HuH-7 (cell line): Measurements from ENCODE around the gene RHD.
"Not testable (repeated sequence)": the region's sequence is repeated elsewhere in the genome, so short reads cannot be mapped to it uniquely, and the experiment has no call there.

Experiments used
- DNase-seq: peaks from one replicate; pipeline ENCODE4 v3.0.0; 2011; ENCODE audit warnings: low spot score

The RHD gene

DNA sequence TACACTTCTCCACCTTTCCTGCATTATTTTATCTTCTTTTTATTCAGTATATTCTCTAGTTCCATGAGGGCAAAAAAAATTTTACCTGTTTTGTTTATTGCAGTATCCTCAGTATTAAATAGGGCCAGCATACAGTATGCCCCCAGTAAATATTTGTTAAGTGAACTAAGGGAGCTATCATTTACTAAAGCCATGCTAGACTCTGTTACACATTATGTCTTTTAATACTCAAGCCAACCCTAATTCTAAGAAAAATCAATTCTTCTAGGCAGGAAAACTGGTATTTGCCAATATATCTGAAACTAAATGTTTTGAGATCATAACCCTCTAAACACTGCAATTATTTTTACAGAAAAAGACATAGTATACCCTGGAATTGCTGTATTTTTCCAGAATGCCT is 84.1 kb downstream of the RHD start:
- DNase-seq: no peak

GRCh38 chr1:25356848-25357247 is 84.5 kb downstream of the RHD start:
- no peak for DNase-seq

GRCh38 chr1:25360596-25361581 is 88.6 kb downstream of the RHD start:
- DNase-seq: no peak

DNA sequence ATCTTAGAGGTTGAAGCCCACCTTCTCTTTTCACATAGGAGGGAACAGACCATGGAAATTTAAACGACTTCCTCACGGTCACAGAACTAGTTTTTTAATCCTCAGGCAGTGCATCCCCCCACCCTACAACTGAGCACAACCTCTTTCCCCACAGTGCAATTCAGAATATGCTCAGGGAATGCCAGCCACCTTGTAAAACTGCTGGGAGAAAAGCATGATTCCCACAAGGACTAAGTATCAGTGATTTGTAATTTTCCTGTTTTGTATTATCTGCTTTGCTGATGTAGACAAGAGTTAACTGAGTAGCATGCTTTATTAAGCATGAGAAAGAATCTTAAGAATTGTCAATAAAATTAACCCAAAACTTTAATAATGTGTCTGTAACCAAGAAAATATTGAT is 89.6 kb downstream of the RHD start:
- DNase-seq: no peak

GRCh38 chr1:25362634-25363559 is 90.6 kb downstream of the RHD start:
- DNase-seq: not testable (repeated sequence)

GRCh38 chr1:25369241-25369640 is 96.9 kb downstream of the RHD start:
- DNase-seq: peak; percentile 6

GRCh38 chr1:25369691-25370271 is 97.5 kb downstream of the RHD start:
- not testable (repeated sequence) for DNase-seq

DNA sequence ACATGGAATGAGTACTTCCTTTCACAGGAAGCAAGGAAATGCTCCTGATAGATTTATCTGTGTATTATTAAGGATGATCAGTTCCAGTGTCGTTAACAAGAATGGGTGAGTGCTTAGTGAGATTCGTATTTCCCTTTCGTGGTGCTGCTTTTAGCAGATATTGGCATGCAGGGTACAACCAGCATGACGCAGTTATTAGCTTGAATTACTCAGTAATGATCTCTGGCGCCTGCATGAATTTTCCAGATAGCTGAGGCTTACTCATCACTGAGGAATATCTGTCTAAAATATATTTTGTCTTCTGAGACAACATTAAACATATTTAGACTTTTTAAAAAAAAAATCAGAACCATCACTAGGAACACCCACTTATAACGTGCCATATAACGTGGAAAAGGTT is 99.4 kb downstream of the RHD start:
- DNase-seq: not testable (repeated sequence)

DNA sequence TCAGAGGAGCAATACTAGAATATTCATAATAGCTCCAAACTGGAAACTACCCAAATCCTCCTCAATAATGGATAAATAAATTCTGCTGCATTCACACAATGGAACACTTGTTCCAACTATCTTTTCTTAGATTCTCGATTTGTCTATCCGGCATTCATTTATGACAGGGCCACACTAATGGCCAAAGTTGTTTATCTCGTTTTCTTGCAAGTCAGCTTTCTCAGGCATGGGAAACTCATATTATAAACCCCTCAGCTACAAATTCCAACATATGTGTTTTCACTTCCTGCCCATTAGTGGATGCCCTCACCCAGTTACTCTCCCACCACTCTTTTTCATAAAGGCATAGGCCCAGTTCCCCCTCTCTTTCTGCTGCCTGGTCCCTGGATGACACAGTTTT is 106.1 kb downstream of the RHD start:
- not testable (repeated sequence) for DNase-seq
